Osteoblast (primary cell): Measurements from ENCODE around the gene NTM. TPM values are rescaled to one million over a fixed set of nuclear protein-coding genes. Genes with fewer than 3 reads are reported as not detected.

Experiments
- DNase-seq: peaks from one replicate; pipeline ENCODE4 v3.0.0; 2011; ENCODE audit warnings: low spot score, mixed read lengths; ENCODE audit not compliant: insufficient read length; ENCODE audit errors: missing footprints
- H2AFZ ChIP-seq: 2 replicates; pipeline ENCODE4 v1.6.0; 2011; ENCODE audit warnings: mild to moderate bottlenecking, low read length
- H3K27ac ChIP-seq: 2 replicates; pipeline ENCODE4 v1.5.1; 2011; ENCODE audit warnings: mild to moderate bottlenecking, low read depth, low read length, moderate library complexity
- H3K27me3 ChIP-seq: 2 replicates; pipeline ENCODE4 v1.6.0; 2012; ENCODE audit warnings: mild to moderate bottlenecking, control low read depth, inconsistent platforms, low read length, moderate library complexity; ENCODE audit not compliant: insufficient read depth
- H3K36me3 ChIP-seq: 2 replicates; pipeline ENCODE4 v1.5.1; 2011; ENCODE audit warnings: mild to moderate bottlenecking, low read length, control low read depth, moderate library complexity; ENCODE audit not compliant: insufficient read depth
- H3K4me1 ChIP-seq: 2 replicates; pipeline ENCODE4 v1.5.1; 2011; ENCODE audit warnings: mild to moderate bottlenecking, low read length, control low read depth, moderate library complexity; ENCODE audit not compliant: insufficient read depth
- H3K4me2 ChIP-seq: 2 replicates; pipeline ENCODE4 v1.6.0; 2011; ENCODE audit warnings: mild to moderate bottlenecking, low read length; ENCODE audit not compliant: insufficient read depth
- H3K4me3 ChIP-seq: fragments of 200-600 bp; sonication (generic); 3 replicates; pipeline ENCODE4 v1.5.1; 2012; ENCODE audit warnings: mild to moderate bottlenecking, low read length, inconsistent platforms; ENCODE audit not compliant: insufficient read depth
- H3K79me2 ChIP-seq: 2 replicates; pipeline ENCODE4 v1.6.0; 2012; ENCODE audit warnings: mild to moderate bottlenecking, low read length, control low read depth, inconsistent platforms; ENCODE audit not compliant: insufficient read depth
- H3K9me3 ChIP-seq: 2 replicates; pipeline ENCODE4 v1.5.1; 2011; ENCODE audit warnings: low read depth, low read length, control low read depth
- H4K20me1 ChIP-seq: 2 replicates; pipeline ENCODE4 v1.6.0; 2012; ENCODE audit warnings: mild to moderate bottlenecking, low read length, control low read depth; ENCODE audit not compliant: insufficient read depth
- total RNA-seq: library from RNA; depleted of rRNA; stranded (reverse); fragments of >200 nt; gene quantifications from 2 replicates; pipeline ENCODE4 v1.2.3, GENCODE V29; 2012
- TF ChIP-seq, protein P1 (sequence below): IDR thresholded peaks from 2 replicates; pipeline ENCODE4 v1.5.1; 2011; ENCODE audit warnings: mild to moderate bottlenecking, low read depth, low read length, moderate library complexity; ENCODE audit errors: extremely low read depth

The NTM gene
- total RNA-seq, 1 donor: 48.1 TPM

DNA sequence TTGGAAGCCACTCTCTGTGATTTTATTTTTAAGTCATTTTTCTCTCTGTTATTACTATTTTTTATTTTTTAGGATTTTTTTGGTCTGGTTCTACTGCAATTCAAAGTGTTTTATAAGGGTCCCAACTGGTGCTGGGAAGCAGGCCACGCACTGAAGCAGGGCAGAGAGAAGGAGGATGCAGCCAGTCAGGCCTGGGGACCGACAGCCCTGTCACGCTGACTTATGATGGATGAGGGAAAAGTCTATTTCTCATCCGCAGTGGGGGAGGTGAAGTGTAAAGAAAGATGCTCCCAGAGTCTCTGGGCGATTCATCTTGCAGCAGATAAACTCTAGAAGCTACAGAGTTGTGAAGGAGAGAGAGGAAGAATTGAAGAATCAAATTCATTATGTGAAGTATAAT, 191.6 kb downstream of the NTM start:
- no peaks in the 10 kb centered on the region for H4K20me1 ChIP-seq
- H3K27ac ChIP-seq: no peak overlapping the region
- no peak overlapping the region for H2AFZ ChIP-seq
- DNase-seq: no peak
- H3K4me2 ChIP-seq: no peak overlapping the region
- no peaks in the 10 kb centered on the region for H3K79me2 ChIP-seq
- H3K36me3 ChIP-seq: no peaks in the 10 kb centered on the region
- H3K27me3 ChIP-seq: peaks cover 3% of the 10 kb centered on the region
- H3K9me3 ChIP-seq: no peaks in the 10 kb centered on the region
- no peak overlapping the region for H3K4me3 ChIP-seq
- TF ChIP-seq, protein P1, sequence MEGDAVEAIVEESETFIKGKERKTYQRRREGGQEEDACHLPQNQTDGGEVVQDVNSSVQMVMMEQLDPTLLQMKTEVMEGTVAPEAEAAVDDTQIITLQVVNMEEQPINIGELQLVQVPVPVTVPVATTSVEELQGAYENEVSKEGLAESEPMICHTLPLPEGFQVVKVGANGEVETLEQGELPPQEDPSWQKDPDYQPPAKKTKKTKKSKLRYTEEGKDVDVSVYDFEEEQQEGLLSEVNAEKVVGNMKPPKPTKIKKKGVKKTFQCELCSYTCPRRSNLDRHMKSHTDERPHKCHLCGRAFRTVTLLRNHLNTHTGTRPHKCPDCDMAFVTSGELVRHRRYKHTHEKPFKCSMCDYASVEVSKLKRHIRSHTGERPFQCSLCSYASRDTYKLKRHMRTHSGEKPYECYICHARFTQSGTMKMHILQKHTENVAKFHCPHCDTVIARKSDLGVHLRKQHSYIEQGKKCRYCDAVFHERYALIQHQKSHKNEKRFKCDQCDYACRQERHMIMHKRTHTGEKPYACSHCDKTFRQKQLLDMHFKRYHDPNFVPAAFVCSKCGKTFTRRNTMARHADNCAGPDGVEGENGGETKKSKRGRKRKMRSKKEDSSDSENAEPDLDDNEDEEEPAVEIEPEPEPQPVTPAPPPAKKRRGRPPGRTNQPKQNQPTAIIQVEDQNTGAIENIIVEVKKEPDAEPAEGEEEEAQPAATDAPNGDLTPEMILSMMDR: no peak
- H3K4me1 ChIP-seq: no peaks in the 10 kb centered on the region

DNA sequence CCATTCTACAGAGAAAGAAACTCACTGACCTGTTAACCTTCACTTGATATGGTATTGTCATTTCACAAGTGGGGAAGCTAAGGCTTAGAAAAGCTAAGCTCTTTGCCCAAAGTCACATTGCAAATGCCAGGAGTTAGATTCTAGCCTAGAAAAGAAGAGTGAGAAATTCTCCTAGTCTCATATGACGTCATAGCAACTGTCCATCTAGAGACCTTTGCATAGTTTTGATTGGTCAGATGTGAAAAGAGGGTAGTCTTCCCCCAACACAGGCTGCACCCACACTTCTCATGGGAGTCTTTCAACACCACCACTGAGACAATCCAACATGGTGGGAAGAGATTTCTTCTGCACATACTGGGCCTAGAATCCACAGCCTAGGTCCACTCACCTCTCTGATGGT, 197.9 kb downstream of the NTM start:
- Histone ChIP-seq H3K79me2 (no peaks in the 10 kb centered on the region), H3K4me2 (no peak overlapping the region), H3K27ac (no peak overlapping the region), H3K27me3 (peaks cover 18% of the 10 kb centered on the region), H3K4me3 (no peak overlapping the region), H3K9me3 (no peaks in the 10 kb centered on the region), H2AFZ (no peak overlapping the region), H4K20me1 (no peaks in the 10 kb centered on the region), H3K36me3 (no peaks in the 10 kb centered on the region), H3K4me1 (no peaks in the 10 kb centered on the region)
- DNase-seq: no peak
- TF ChIP-seq, protein P1: no peak

GRCh38 chr11:131571571-131571970, 201.2 kb downstream of the NTM start:
- no peak overlapping the region for H3K4me3 ChIP-seq
- no peak for DNase-seq
- H3K4me2 ChIP-seq: no peak overlapping the region
- no peaks in the 10 kb centered on the region for H3K79me2 ChIP-seq
- no peak overlapping the region for H2AFZ ChIP-seq
- H3K27ac ChIP-seq: no peak overlapping the region
- no peaks in the 10 kb centered on the region for H3K4me1 ChIP-seq
- no peaks in the 10 kb centered on the region for H4K20me1 ChIP-seq
- H3K27me3 ChIP-seq: peaks cover 21% of the 10 kb centered on the region
- TF ChIP-seq, protein P1: no peak
- no peaks in the 10 kb centered on the region for H3K36me3 ChIP-seq
- H3K9me3 ChIP-seq: no peaks in the 10 kb centered on the region

- TF ChIP-seq, protein P1: no peak
- no peak overlapping the region for H3K27ac ChIP-seq
- no peaks in the 10 kb centered on the region for H3K36me3 ChIP-seq
- H4K20me1 ChIP-seq: no peaks in the 10 kb centered on the region
- no peak overlapping the region for H2AFZ ChIP-seq
- H3K9me3 ChIP-seq: no peaks in the 10 kb centered on the region
- H3K27me3 ChIP-seq: peaks cover 24% of the 10 kb centered on the region
- no peak overlapping the region for H3K4me3 ChIP-seq
- no peaks in the 10 kb centered on the region for H3K79me2 ChIP-seq
- H3K4me1 ChIP-seq: no peaks in the 10 kb centered on the region
- no peak overlapping the region for H3K4me2 ChIP-seq
- no peak for DNase-seq
Measured at GRCh38 chr11:131572423-131572822, 202.0 kb downstream of the NTM start.
